NCI-H1436 treated with DMSO at 0.1 percent for 48 hours (cell line): ENCODE results near the gene MAFF.

ENCODE experiments used
- DNase-seq: peaks from one replicate; lab custom pipeline; 2025; lab: John Stamatoyannopoulos, UW

Gene MAFF

GRCh38 chr22:38248280-38248679 is 46.5 kb downstream of the MAFF start:
- no peak for DNase-seq

DNA sequence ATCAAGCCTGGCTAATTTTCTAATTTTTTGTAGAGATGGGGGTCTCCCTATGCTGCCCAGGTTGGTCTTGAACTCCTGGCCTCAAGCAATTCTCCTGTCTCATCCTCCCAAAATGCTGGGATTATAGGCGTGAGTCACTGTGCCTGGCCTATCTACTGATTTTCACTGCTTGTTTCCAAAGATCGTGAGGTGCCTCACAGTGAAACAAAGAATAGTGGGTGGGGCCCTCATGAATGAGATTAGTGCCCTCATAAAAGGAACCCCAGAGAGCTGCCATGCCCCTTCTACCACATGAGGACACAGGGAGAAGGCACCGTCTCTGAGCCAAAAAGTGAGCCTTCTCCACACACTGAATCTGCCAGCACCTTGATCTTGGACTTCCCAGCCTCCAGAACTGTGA is 47.5 kb downstream of the MAFF start:
- DNase-seq = no peak

DNA sequence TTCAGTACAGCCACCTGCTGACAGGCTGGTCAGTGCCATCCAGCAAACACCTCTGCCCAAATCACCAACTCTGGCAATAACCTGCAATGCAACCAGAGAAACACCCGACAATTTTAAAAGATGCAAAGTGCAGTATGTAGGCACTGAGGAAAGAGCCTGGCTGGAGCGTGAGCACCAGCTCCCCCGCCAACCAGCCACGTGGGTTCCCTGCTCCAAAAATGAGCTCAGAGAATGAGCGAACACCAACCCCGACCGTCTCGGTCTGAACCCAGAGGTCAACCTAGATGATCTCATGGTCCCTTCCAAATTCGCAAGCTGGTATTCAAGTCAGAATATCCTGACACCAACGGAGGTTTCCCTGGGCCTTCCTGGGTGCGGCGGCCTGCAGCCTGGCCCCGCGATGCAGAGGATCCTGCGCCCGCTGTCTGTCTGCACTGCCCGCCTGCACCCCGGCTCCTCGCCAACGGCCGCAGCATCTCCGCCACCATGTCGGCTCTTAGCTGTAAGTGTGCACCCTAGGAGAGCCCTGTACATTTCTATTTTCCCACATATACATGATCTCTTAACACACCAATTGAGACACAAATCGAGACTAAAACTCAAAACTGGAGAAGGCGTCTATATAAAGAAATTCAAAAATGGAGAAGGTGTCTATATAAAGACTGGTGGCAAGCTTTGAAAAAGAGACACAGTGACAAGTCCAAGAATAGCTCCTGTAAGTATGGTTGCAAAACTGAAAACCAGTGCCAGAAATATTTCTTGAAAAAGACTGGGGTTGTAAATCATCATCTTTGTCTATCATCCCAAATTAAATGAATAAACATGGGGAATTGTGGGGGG is 48.2 kb downstream of the MAFF start:
- no peak for DNase-seq

DNA sequence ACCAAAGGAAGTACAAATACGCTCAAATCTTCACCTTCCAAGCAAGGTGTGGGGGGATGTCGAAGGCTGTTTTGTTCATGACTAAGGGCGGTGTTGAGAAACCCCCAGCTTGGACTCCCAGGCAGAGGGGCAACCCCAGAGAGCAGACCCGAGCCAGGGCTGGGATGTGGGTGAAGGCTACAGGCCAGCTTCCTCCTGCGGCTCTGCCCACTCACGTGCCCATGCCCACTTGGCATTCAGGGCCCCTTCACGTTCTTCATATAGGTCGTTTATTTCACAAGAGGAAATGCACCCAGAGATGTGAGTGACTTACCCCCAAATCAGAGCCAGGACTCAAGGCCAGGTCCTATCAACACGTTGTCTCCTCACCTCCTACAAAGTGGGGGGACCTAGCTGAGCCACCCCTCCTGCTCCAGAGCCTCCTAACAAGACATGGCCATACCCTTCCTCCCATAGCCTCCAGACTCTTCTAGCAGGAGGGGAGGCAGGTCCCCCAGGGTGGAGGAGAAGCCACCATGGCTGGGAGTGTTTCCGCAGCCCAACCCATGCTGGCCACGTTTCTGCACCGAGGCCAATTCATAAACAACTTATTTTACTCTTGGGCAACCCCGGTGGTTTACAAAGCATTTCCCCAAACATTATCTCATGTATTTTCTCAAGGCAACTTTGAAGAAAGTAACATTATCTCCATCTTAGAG is 49.0 kb downstream of the MAFF start:
- DNase-seq = no peak

GRCh38 chr22:38251341-38251692 is 49.5 kb downstream of the MAFF start:
- no peak for DNase-seq

- no peak for DNase-seq
Measured at GRCh38 chr22:38255697-38256096, 53.9 kb downstream of the MAFF start.

GRCh38 chr22:38257181-38257580 is 55.4 kb downstream of the MAFF start:
- DNase-seq = no peak

GRCh38 chr22:38257650-38258250 is 56.0 kb downstream of the MAFF start:
- DNase-seq = no peak

DNA sequence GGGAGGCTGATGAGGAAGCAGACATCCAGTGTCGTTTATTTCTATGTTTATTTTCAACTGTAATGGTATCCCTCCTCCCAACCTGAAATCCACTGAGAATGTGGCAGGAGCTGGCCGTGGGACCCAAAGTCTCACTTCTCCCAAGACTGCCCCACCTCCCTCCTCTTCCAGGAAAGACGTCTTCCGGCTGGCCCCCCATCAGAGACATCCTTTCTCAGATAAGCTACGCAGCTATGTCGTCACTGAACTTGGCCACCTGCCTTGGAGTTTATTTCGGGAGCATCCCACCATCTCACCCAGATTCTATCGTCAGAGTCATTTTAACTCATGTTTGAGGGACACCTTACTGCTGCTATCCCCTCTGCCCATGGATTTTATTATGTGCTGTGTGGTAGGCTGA is 57.1 kb downstream of the MAFF start:
- no peak for DNase-seq

DNA sequence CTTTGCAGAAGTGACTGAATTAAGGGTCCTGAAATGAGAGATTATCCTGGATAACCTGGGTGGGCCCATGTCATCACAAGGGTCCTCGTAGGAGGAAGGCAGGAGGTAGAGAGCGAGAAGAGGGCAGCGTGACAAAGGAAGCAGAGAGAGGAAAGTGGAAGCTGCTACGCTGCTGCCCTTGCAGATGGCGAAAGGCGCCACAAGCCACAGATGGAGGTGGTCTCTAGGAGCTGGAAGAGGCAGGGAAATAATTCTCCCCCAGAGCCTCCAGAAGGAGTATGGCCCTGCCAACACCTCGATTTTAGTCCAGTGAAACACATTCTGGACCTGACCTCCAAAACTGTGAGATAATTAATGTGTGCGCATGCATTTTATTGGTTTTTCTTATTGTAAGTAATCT is 57.6 kb downstream of the MAFF start:
- DNase-seq = no peak

DNA sequence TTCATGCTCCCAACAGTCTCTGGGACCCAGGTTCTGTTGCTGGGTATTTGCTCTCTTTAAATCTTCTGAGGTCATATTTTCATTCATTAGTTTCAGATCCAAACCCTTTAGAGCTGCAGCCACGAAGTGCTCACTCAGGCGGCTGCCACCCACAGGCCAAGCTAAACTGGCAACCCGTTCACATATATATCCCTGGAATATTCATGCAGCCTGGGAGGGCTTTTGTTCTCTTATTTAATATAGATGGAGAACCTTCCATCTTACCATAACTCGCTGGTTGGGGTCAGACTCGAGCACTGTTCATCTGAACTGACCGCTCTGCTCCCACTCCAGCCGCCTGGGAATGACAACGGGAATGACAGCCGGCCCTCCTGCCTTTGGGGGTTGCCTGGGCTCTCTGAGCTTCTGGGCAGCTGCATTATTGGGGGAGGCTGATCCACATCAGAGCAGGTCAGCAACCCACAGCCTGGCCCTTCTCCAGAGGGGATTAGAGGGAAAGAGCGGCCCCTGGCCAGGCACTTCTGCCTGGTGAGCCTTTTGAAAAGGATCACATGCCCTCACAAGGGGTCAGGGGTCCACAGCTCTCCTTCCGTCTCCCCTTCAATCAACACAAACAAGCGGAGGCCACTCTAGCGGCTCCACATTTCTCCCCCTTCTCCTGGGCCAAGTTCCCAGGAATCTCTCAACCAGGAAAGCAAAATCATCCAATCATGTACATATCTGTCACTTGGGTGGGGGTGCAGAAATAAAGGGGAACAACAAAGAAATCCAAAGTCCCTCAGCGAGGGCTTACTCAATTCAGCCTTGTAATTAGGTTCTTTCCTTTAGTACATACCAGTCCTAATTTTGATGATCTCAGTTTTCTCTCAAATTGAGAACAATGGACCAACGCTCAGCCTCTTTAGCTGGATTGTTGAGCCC is 59.2 kb downstream of the MAFF start:
- DNase-seq = no peak

- DNase-seq = no peak
Measured at GRCh38 chr22:38262051-38262795, 60.4 kb downstream of the MAFF start.

GRCh38 chr22:38264322-38264843 is 62.6 kb downstream of the MAFF start:
- DNase-seq = no peak
